B cell (primary cell): Measurements from ENCODE around the gene IL20RB. TPM values are rescaled to one million over a fixed set of nuclear protein-coding genes. Genes with fewer than 3 reads are reported as not detected.

Experiments used
- ATAC-seq: fragments of 200-7000 bp; cut with Tn5 transposase; one replicate; pipeline ENCODE4 v1.10.0; 2021; ENCODE audit warnings: low read depth, mild to moderate bottlenecking, moderate number of reproducible peaks, moderate library complexity
- CTCF ChIA-PET: fragments of 350-600 bp; sonication (Branson Sonifier 250); formaldehyde crosslinking; loops from one replicate; lab custom pipeline; 2021; ENCODE audit warnings: antibody characterized with exemption, inconsistent platforms; lab: Charles Lee
- POLR2A ChIA-PET: fragments of 350-600 bp; sonication (Branson Sonifier 250); formaldehyde crosslinking; loops from one replicate; lab custom pipeline; 2021; ENCODE audit warnings: antibody characterized with exemption; lab: Charles Lee
- DNase-seq: peaks from one replicate; pipeline ENCODE4 v3.0.0; 2013
- H2AFZ ChIP-seq: 2 replicates; pipeline ENCODE4 v1.6.1; 2012; ENCODE audit warnings: mild to moderate bottlenecking, low read depth, low read length; ENCODE audit not compliant: insufficient read depth, poor library complexity, severe bottlenecking
- H3K27ac ChIP-seq, 2 donors: 1 replicate in 1 of 2; 2 replicates in 1 of 2; pipeline ENCODE4 v1.5.1; 2012 to 2013; ENCODE audit warnings: low read length in 2 of 2, mild to moderate bottlenecking in 2 of 2, moderate library complexity in 1 of 2
- H3K27me3 ChIP-seq, 4 experiments: fragments of 200-600 bp in 1 of 4; sonication (generic) in 1 of 4; replicated peaks in 1 of 4; 1 replicate in 2 of 4; 2 replicates in 2 of 4; pipeline versions ENCODE4 v1.6.1 to v1.7.0; 2013 to 2016; ENCODE audit warnings: low read length in 3 of 4, mild to moderate bottlenecking in 2 of 4, mixed read lengths in 1 of 4, moderate library complexity in 1 of 4; ENCODE audit not compliant: insufficient read depth in 4 of 4, control insufficient read depth in 3 of 4; ENCODE audit errors: control extremely low read depth in 1 of 4
- H3K36me3 ChIP-seq, 2 experiments: replicated peaks in 1 of 2; 1 replicate in 1 of 2; 2 replicates in 1 of 2; pipeline versions ENCODE4 v1.6.1 to v1.7.1; 2013; ENCODE audit warnings: low read length in 1 of 2; ENCODE audit not compliant: insufficient read depth in 2 of 2, control insufficient read depth in 1 of 2; ENCODE audit errors: control extremely low read depth in 1 of 2, extremely low read depth in 1 of 2
- H3K4me1 ChIP-seq, 2 donors: fragments of 200-600 bp in 1 of 2; sonication (generic) in 1 of 2; 1 replicate in 1 of 2; 2 replicates in 1 of 2; pipeline versions ENCODE4 v1.5.1 to v1.6.1; 2013 to 2017; ENCODE audit warnings: low read length in 2 of 2; ENCODE audit not compliant: control insufficient read depth in 2 of 2, insufficient read depth in 2 of 2
- H3K4me2 ChIP-seq: replicated peaks from 2 replicates; pipeline ENCODE3; 2012; ENCODE audit warnings: mild to moderate bottlenecking, low read depth, low read length; ENCODE audit not compliant: poor library complexity, severe bottlenecking
- H3K4me3 ChIP-seq, 5 experiments: fragments of 200-600 bp in 1 of 5; sonication (generic) in 1 of 5; 1 replicate in 3 of 5; 2 replicates in 2 of 5; pipeline versions ENCODE4 v1.5.1 to v1.7.0; 2011 to 2016; ENCODE audit warnings: low read length in 4 of 5, mild to moderate bottlenecking in 4 of 5, low read depth in 2 of 5, control low read depth in 1 of 5, moderate library complexity in 1 of 5; ENCODE audit not compliant: insufficient read depth in 1 of 5; ENCODE audit errors: control extremely low read depth in 1 of 5, extremely low read depth in 1 of 5
- H3K79me2 ChIP-seq: fragments of 200-600 bp; sonication (generic); one replicate; pipeline ENCODE4 v1.6.0; 2016; ENCODE audit warnings: low read length; ENCODE audit not compliant: control insufficient read depth, insufficient read depth
- H3K9ac ChIP-seq: fragments of 200-600 bp; sonication (generic); 2 replicates; pipeline ENCODE4 v1.6.1; 2017; ENCODE audit warnings: mild to moderate bottlenecking, low read length, moderate library complexity
- H3K9me3 ChIP-seq, 3 donors: one replicate each; pipeline versions ENCODE4 v1.6.1 to v1.7.1; 2013; ENCODE audit warnings: low read length in 2 of 3; ENCODE audit not compliant: control insufficient read depth in 2 of 3, insufficient read depth in 1 of 3; ENCODE audit errors: control extremely low read depth in 1 of 3
- H4K20me1 ChIP-seq: 2 replicates; pipeline ENCODE4 v1.6.0; 2012; ENCODE audit warnings: mild to moderate bottlenecking, low read length; ENCODE audit not compliant: insufficient read depth, control insufficient read depth, poor library complexity, severe bottlenecking
- H3K27ac Mint-ChIP-seq: one replicate; pipeline ENCODE4 v1.8.0; 2021; ENCODE audit warnings: mixed read lengths
- H3K27me3 Mint-ChIP-seq: one replicate; pipeline ENCODE4 v1.8.0; 2021; ENCODE audit warnings: mixed read lengths
- H3K4me1 Mint-ChIP-seq: one replicate; pipeline ENCODE4 v1.8.0; 2021; ENCODE audit warnings: mixed read lengths
- H3K4me3 Mint-ChIP-seq: one replicate; pipeline ENCODE4 v1.8.0; 2021; ENCODE audit warnings: mixed read lengths
- H3K9me3 Mint-ChIP-seq: one replicate; pipeline ENCODE4 v1.8.0; 2022; ENCODE audit warnings: mixed read lengths; ENCODE audit not compliant: insufficient read depth
- EZH2 ChIP-seq: IDR thresholded peaks from 2 replicates; pipeline ENCODE4 v1.6.1; 2012; ENCODE audit warnings: borderline replicate concordance, low read depth, mild to moderate bottlenecking, moderate library complexity, low read length; ENCODE audit not compliant: insufficient read depth, poor library complexity, severe bottlenecking
- WGBS: methylation state at CpG from one replicate; pipeline ENCODE4 v1.1.5; 2013; ENCODE audit warnings: missing lambda C conversion rate; ENCODE audit not compliant: insufficient coverage; 5-methylcytosine and 5-hydroxymethylcytosine counted together
- intact Hi-C: fragments of 100-400 bp; cut with micrococcal nuclease; formaldehyde crosslinking; loops from one replicate; pipeline ENCODE4 v1.10.0; 2022
- polyA plus RNA-seq: library from polyadenylated mRNA; depleted of rRNA; stranded (reverse); fragments of >200 nt; gene quantifications from 2 replicates; pipeline ENCODE4 v1.2.3, GENCODE V29; 2012
- total RNA-seq, 2 donors: library from RNA; stranded (reverse); fragments of 120-200 nt in 1 of 2; gene quantifications; 1 replicate in 1 of 2; 2 replicates in 1 of 2; pipeline versions ENCODE4 v1.2.3 to v1.2.4, GENCODE V29; 2013 to 2022
- TF ChIP-seq, protein P1 (sequence below): fragments of 200-600 bp; IDR thresholded peaks from one replicate; pipeline ENCODE4 v1.8.0; 2022; ENCODE audit warnings: antibody characterized with exemption, mild to moderate bottlenecking

IL20RB gene
- total and polyA plus RNA-seq, 2 donors (not counting 1 experiment from before 2014, with no cell fraction given): 0.22 to 0.84 TPM

DNA sequence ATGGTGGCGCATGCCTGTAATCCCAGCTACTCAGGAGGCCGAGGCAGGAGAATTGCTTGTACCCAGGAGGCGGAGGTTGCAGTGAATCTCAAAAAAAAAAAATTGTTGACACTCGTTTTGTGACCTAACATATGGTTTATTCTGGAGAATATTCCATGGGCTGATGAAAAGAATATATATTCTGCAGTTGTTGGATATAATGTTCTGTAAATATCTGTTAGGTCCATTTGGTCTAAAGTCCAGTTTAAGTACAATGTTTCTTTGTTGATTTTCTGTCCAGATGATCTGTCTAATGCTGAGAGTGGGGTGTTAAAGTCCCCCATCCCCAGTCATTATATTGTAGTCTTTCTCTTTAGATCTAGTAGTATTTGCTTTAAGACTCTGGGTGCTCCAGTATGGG, 15.6 kb downstream of the IL20RB start:
- WGBS: 100% methylated on average over 3 of the region's 4 CpGs
- ChIA-PET POLR2A (no interaction called here), CTCF (no interaction called here)
- DNase-seq (no peak), ATAC-seq (no peak)
- Histone ChIP-seq H3K27me3 (no peaks in the 10 kb centered on the region), H3K9me3 (peaks cover 4 to 15% (median 10%) of the 10 kb centered on the region in 3 donors), H4K20me1 (no peaks in the 10 kb centered on the region), H3K36me3 (no peaks in the 10 kb centered on the region), H3K4me1 (no peaks in the 10 kb centered on the region), H3K4me3 (no peak overlapping the region), H3K27ac (no peak overlapping the region), H3K9ac (no peak overlapping the region), H2AFZ (no peak overlapping the region), H3K4me2 (no peak overlapping the region), H3K79me2 (no peaks in the 10 kb centered on the region)
- H3K27ac Mint-ChIP-seq: no peak overlapping the region
- no peak for TF ChIP-seq EZH2
- TF ChIP-seq, protein P1, sequence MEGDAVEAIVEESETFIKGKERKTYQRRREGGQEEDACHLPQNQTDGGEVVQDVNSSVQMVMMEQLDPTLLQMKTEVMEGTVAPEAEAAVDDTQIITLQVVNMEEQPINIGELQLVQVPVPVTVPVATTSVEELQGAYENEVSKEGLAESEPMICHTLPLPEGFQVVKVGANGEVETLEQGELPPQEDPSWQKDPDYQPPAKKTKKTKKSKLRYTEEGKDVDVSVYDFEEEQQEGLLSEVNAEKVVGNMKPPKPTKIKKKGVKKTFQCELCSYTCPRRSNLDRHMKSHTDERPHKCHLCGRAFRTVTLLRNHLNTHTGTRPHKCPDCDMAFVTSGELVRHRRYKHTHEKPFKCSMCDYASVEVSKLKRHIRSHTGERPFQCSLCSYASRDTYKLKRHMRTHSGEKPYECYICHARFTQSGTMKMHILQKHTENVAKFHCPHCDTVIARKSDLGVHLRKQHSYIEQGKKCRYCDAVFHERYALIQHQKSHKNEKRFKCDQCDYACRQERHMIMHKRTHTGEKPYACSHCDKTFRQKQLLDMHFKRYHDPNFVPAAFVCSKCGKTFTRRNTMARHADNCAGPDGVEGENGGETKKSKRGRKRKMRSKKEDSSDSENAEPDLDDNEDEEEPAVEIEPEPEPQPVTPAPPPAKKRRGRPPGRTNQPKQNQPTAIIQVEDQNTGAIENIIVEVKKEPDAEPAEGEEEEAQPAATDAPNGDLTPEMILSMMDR: no peak
- H3K4me3 Mint-ChIP-seq: no peak overlapping the region
- intact Hi-C loops: no loop called here
- no peaks in the 10 kb centered on the region for H3K27me3 Mint-ChIP-seq
- H3K4me1 Mint-ChIP-seq: no peaks in the 10 kb centered on the region
- peaks cover 3% of the 10 kb centered on the region for H3K9me3 Mint-ChIP-seq

DNA sequence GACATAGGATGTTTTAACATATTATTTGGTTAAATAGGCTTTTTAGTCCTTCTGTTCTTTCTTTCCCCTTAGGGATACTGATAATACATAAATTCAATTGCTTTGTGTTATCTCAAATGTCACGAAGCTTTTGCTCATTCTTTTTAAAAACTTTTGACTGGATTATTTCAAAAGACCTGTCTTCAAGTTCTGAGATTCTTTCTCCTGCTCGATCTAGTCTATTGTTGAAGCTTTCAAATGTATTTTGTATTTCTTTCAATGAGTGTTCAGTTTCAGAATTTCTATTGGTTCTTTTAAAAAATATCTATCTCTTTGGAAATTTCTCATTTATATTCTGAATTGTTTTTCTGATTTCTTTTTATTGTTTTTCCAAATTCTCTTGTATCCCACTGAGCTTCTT, 16.9 kb downstream of the IL20RB start:
- no CpG with 5 or more reads among the region's 2 CpGs for WGBS
- peaks cover 3% of the 10 kb centered on the region for H3K9me3 Mint-ChIP-seq
- ATAC-seq: no peak

More for the DNA sequence above, 16.9 kb downstream of the IL20RB start:
- intact Hi-C loops: no loop called here
- POLR2A ChIA-PET: no interaction called here
- TF ChIP-seq, protein P1: no peak
- no peak for TF ChIP-seq EZH2
- Histone ChIP-seq H3K79me2 (no peaks in the 10 kb centered on the region), H3K4me3 (no peak overlapping the region), H3K27ac (no peak overlapping the region), H3K4me1 (no peaks in the 10 kb centered on the region), H3K36me3 (no peaks in the 10 kb centered on the region), H3K9ac (no peak overlapping the region), H3K9me3 (peaks cover 4 to 15% (median 10%) of the 10 kb centered on the region in 3 donors), H3K27me3 (no peaks in the 10 kb centered on the region), H3K4me2 (no peak overlapping the region), H2AFZ (no peak overlapping the region), H4K20me1 (no peaks in the 10 kb centered on the region)
- no peak for DNase-seq
- Mint-ChIP-seq H3K27me3 (no peaks in the 10 kb centered on the region), H3K4me3 (no peak overlapping the region), H3K4me1 (no peaks in the 10 kb centered on the region), H3K27ac (no peak overlapping the region)
- CTCF ChIA-PET: no interaction called here
